AG04449 (cell line): ENCODE results near the gene LRRC45.
A peak's percentile ranks its signal among the peaks of the same experiment; 100 is the strongest.

Experiments used
- CTCF ChIA-PET: fragments of 350-600 bp; formaldehyde crosslinking; extraction: SDS; loops from one replicate; lab custom pipeline; 2021; ENCODE audit warnings: antibody characterized with exemption; lab: Yijun Ruan, JAX
- POLR2A ChIA-PET: fragments of 400-600, 350-600 bp; formaldehyde crosslinking; extraction: SDS; loops from one replicate; lab custom pipeline; 2020; ENCODE audit warnings: antibody characterized with exemption, inconsistent platforms; lab: Yijun Ruan, JAX
- DNase-seq: peaks from one replicate; pipeline ENCODE4 v3.0.0-alpha.2; 2010; ENCODE audit warnings: low read depth, low spot score
- H3K4me3 ChIP-seq: 2 replicates; pipeline ENCODE4 v1.5.1; 2011; ENCODE audit warnings: low read depth, mild to moderate bottlenecking, control low read depth, low read length
- CTCF ChIP-seq: IDR thresholded peaks from one replicate; pipeline ENCODE4 v1.5.1; 2011; ENCODE audit warnings: mild to moderate bottlenecking, moderate library complexity, low read length, control low read depth, inconsistent platforms; ENCODE audit not compliant: insufficient read depth; ENCODE audit errors: missing control alignments

LRRC45 gene

GRCh38 chr17:81986606-81987005 is 36.5 kb upstream of the LRRC45 start:
- no peak for TF ChIP-seq CTCF
- POLR2A ChIA-PET, result no interaction called here
- H3K4me3 ChIP-seq, result no peak overlapping the region
- DNase-seq, result no peak
- CTCF ChIA-PET, result no interaction called here

- no peak for DNase-seq
- CTCF ChIA-PET, result no interaction called here
- POLR2A ChIA-PET, result no interaction called here
- H3K4me3 ChIP-seq, result no peak overlapping the region
- no peak for TF ChIP-seq CTCF
Measured at GRCh38 chr17:81987161-81987770, 35.8 kb upstream of the LRRC45 start.

GRCh38 chr17:81990836-81991683 is 32.0 kb upstream of the LRRC45 start:
- no peak for TF ChIP-seq CTCF
- DNase-seq, result no peak
- CTCF ChIA-PET, result interaction anchor here (0.5 to 3.1 kb wide), 5 partner anchors 8 to 110 kb away, joined by 3 to 13 read pairs (median 3); no protein-coding TSS in a partner anchor
- POLR2A ChIA-PET, result interaction anchor here (1.3 kb wide), 1 partner anchor 68 kb away, joined by 3 read pairs; no protein-coding TSS in a partner anchor
- no peak overlapping the region for H3K4me3 ChIP-seq

- ChIA-PET CTCF (interaction anchor here (0.6 to 3.1 kb wide), 4 partner anchors 9 to 32 kb away, joined by 3 to 13 read pairs (median 8); no protein-coding TSS in a partner anchor), POLR2A (interaction anchor here (1.3 kb wide), 1 partner anchor 68 kb away, joined by 3 read pairs; no protein-coding TSS in a partner anchor)
- H3K4me3 ChIP-seq, result peak overlapping the region; percentile 6
- TF ChIP-seq CTCF, result no peak
- no peak for DNase-seq
Measured at GRCh38 chr17:81991684-81992305, 31.3 kb upstream of the LRRC45 start.

- TF ChIP-seq CTCF, result no peak
- ChIA-PET POLR2A (interaction anchor here (1.3 kb wide), 1 partner anchor 69 kb away, joined by 3 read pairs; no protein-coding TSS in a partner anchor), CTCF (interaction anchor here (1.2 to 3.1 kb wide), 2 partner anchors 14 to 33 kb away, joined by 3 to 13 read pairs; no protein-coding TSS in a partner anchor)
- no peak for DNase-seq
- H3K4me3 ChIP-seq, result peak overlapping the region; percentile 6
Measured at GRCh38 chr17:81992306-81993102, 30.6 kb upstream of the LRRC45 start.
